K562 (cell line): Measurements from ENCODE around the gene NR1H3. TPM values are rescaled to one million over a fixed set of nuclear protein-coding genes. Genes with fewer than 3 reads are reported as not detected.

Experiments
- CHD7 ChIP-seq: fragments of 200-600 bp; sonication (generic); IDR thresholded peaks from one replicate; pipeline ENCODE4 v1.6.1; 2012; ENCODE audit warnings: mild to moderate bottlenecking, low read depth, low read length, inconsistent platforms
- CREBBP ChIP-seq: IDR thresholded peaks from one replicate; pipeline ENCODE4 v1.6.1; 2012; ENCODE audit warnings: low read depth, mild to moderate bottlenecking, control low read depth, inconsistent platforms, low read length
- HOXB6 ChIP-seq: fragments of 250-450 bp; sonication (Bioruptor Pico); IDR thresholded peaks from 2 replicates; pipeline ENCODE4 v1.5.1; 2022; ENCODE audit warnings: mild to moderate bottlenecking, borderline replicate concordance
- JUN ChIP-seq, 2 experiments: sonication (generic) in 1 of 2; formaldehyde crosslinking in 1 of 2; IDR thresholded peaks; 2 replicates each; pipeline versions ENCODE4 v1.6.1 to v1.8.0; 2012 to 2022; ENCODE audit warnings: borderline replicate concordance in 2 of 2, mild to moderate bottlenecking in 2 of 2, improper control_type of control experiment in 1 of 2, low read depth in 1 of 2, low read length in 1 of 2, missing genetic modification reagents in 1 of 2
- NR3C1 ChIP-seq: sonication (generic); formaldehyde crosslinking; IDR thresholded peaks from 2 replicates; pipeline ENCODE4 v1.8.1; 2022; ENCODE audit warnings: missing genetic modification reagents
- SMARCA5 ChIP-seq: fragments of 450-650 bp; IDR thresholded peaks from 2 replicates; pipeline ENCODE4 v1.6.1; 2016
- ZKSCAN8 ChIP-seq: fragments of 200-800 bp; sonication (Bioruptor generic); IDR thresholded peaks from 2 replicates; pipeline ENCODE4 v1.6.1; 2016; ENCODE audit warnings: missing genetic modification characterization, missing compliant biosample characterization
- ZMIZ1 ChIP-seq, 2 experiments: fragments of 150-350 bp in 1 of 2; IDR thresholded peaks; 2 replicates each; pipeline ENCODE4 v1.6.1; 2012 to 2016; ENCODE audit warnings: low read depth in 2 of 2, low read length in 2 of 2, mild to moderate bottlenecking in 1 of 2, moderate library complexity in 1 of 2
- ZNF232 ChIP-seq: sonication (generic); formaldehyde crosslinking; IDR thresholded peaks from 2 replicates; pipeline ENCODE4 v1.8.0; 2022; ENCODE audit warnings: mild to moderate bottlenecking, missing genetic modification reagents
- polyA plus RNA-seq, 8 experiments: library from polyadenylated mRNA; depleted of rRNA in 4 of 8; stranded (reverse) in 5 of 8; unstranded in 3 of 8; fragments of >200 nt; fragmentation: Nextera tagmentation in 2 of 8; fragmentation: Illumina TruSeq in 1 of 8; extraction: Ambion mirVana in 2 of 8; extraction: Trizol in 1 of 8; gene quantifications; 2 replicates each; pipeline versions ENCODE4 v1.2.1 to v1.2.3, GENCODE V29; 2011 to 2014; ENCODE audit warnings: inconsistent platforms in 1 of 8, missing spikeins in 1 of 8
- total RNA-seq, 7 experiments: library from RNA; depleted of rRNA in 6 of 7; stranded (reverse); fragments of >200 nt in 6 of 7; fragmentation: Illumina TruSeq in 2 of 7; extraction: Trizol in 2 of 7; gene quantifications; 2 replicates each; pipeline versions ENCODE4 v1.2.1 to v1.2.3, GENCODE V29; 2011 to 2021; ENCODE audit warnings: low replicate concordance in 1 of 7
- TF ChIP-seq, protein P1 (sequence below): fragments of 250-450 bp; sonication (Bioruptor Pico); IDR thresholded peaks from 2 replicates; pipeline ENCODE4 v1.4.0; 2020

NR1H3 gene
- total and polyA plus RNA-seq, 9 of the 15 experiments (the other 6 are each of a cell fraction or from before 2014, with no cell fraction given) = 8.2 to 26.0 (median 11.9) TPM

DNA sequence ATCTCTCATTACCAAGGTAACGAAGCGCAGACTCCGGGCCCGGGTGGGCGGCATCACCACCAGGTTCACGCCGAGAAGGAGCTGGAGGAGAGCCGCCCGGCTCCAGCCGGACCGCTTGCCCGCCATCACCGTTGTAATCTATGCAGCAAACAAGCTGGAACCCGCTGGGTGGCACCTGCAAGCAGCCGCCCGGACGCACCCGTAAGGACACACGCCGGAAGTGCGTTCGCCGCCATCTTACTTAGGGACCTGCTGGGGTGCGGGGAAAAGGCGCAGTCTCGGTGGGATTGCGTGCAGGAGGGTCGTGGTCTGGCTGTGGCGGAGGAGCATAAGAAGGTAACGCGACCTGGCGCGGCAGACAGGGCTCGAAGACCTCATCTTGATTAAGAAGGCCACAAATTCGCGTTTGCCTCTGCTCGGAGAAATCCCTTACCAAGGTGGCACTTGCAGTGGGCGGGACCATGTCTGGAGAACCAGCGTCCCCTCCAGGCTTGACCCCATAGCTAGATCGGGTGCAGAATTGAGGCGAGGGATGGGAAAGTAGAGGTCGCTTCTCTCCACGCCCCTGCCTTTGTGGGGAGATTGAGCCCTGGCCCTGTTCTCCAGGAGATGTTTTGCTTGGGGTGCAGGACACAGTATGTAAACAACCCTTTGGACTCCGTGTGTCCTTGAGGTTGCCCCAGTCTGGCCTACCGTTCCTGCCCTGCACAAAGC lies 9.0 kb upstream of the NR1H3 start, which contains the start of gene ACP2 (continued):
- TF ChIP-seq, protein P1, sequence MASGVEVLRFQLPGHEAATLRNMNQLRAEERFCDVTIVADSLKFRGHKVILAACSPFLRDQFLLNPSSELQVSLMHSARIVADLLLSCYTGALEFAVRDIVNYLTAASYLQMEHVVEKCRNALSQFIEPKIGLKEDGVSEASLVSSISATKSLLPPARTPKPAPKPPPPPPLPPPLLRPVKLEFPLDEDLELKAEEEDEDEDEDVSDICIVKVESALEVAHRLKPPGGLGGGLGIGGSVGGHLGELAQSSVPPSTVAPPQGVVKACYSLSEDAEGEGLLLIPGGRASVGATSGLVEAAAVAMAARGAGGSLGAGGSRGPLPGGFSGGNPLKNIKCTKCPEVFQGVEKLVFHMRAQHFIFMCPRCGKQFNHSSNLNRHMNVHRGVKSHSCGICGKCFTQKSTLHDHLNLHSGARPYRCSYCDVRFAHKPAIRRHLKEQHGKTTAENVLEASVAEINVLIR = peak; percentile 54; the same call in 1 of the 2 replicates
- TF ChIP-seq HOXB6 (CRISPR knock-in tag) = no peak
- TF ChIP-seq ZNF232 (CRISPR knock-in tag) = no peak
- TF ChIP-seq ZKSCAN8 (CRISPR knock-in tag) = no peak
- peak; percentile 77 for TF ChIP-seq CHD7
- peak; percentile 44; the same call in 1 of the 2 replicates for TF ChIP-seq NR3C1 (CRISPR knock-in tag)
- TF ChIP-seq JUN (IDR thresholded peaks at IDR 0.05; ENCODE audit: borderline replicate concordance, low read depth, low read length) = no peak
- no peak for TF ChIP-seq JUN (CRISPR knock-in tag; IDR thresholded peaks at IDR 0.05; ENCODE audit: borderline replicate concordance)
- peak in 1 of 2 experiments; percentile 52; a peak in 2 of 4 replicates for TF ChIP-seq ZMIZ1 (IDR thresholded peaks at IDR 0.05; ENCODE audit: low read depth in 2 of 2, low read length in 2 of 2)
- no peak for TF ChIP-seq CREBBP
- no peak for TF ChIP-seq SMARCA5
